Heart right ventricle (tissue), 16 donors: ENCODE results near the gene EPN1. TPM values are rescaled to one million over a fixed set of nuclear protein-coding genes. Genes with fewer than 3 reads are reported as not detected.
A peak's percentile ranks its signal among the peaks of the same experiment; 100 is the strongest.

Experiments
- ATAC-seq, 8 donors: fragments of 200-7000 bp; cut with Tn5 transposase; one replicate each; pipeline ENCODE4 v1.9.1; 2020; ENCODE audit warnings: mild to moderate bottlenecking in 8 of 8, moderate library complexity in 8 of 8, moderate number of reproducible peaks in 1 of 8
- DNase-seq, 2 donors: peaks; one replicate each; pipeline ENCODE4 v3.0.0-alpha.2; 2020
- H3K27ac ChIP-seq, 10 donors: fragments of 200-600 bp; sonication (generic) in 2 of 10; one replicate each; pipeline versions ENCODE4 v1.5.0 to v1.8.0; 2020 to 2022; ENCODE audit warnings: mild to moderate bottlenecking in 3 of 10
- H3K27me3 ChIP-seq, 7 donors: fragments of 200-600 bp; one replicate each; pipeline ENCODE4 v1.8.0; 2021 to 2022; ENCODE audit warnings: mild to moderate bottlenecking in 2 of 7
- H3K36me3 ChIP-seq, 9 donors: fragments of 200-600 bp; sonication (generic) in 1 of 9; one replicate each; pipeline versions ENCODE4 v1.5.0 to v1.8.0; 2020 to 2022; ENCODE audit warnings: mild to moderate bottlenecking in 2 of 9
- H3K4me1 ChIP-seq, 9 donors: fragments of 200-600 bp; sonication (generic) in 1 of 9; one replicate each; pipeline versions ENCODE4 v1.5.0 to v1.8.0; 2020 to 2022; ENCODE audit warnings: mild to moderate bottlenecking in 4 of 9
- H3K4me3 ChIP-seq, 10 donors: fragments of 200-600 bp; sonication (generic) in 2 of 10; one replicate each; pipeline versions ENCODE4 v1.5.0 to v1.8.0; 2020 to 2022; ENCODE audit warnings: mild to moderate bottlenecking in 7 of 10, moderate library complexity in 2 of 10
- H3K9me3 ChIP-seq, 11 donors: fragments of 200-600 bp in 10 of 11; sonication (generic) in 2 of 11; one replicate each; pipeline versions ENCODE4 v1.5.0 to v1.8.0; 2013 to 2022; ENCODE audit warnings: mild to moderate bottlenecking in 2 of 11, control low read depth in 1 of 11, moderate library complexity in 1 of 11
- WGBS, 2 donors: extraction: QIAGEN DNeasy Blood & Tissue Kit; methylation state at CpG; one replicate each; pipeline ENCODE4 v1.1.7; 2013; ENCODE audit warnings: inconsistent platforms in 1 of 2; 5-methylcytosine and 5-hydroxymethylcytosine counted together
- intact Hi-C, 10 donors: fragments of 100-400 bp; cut with DNase I; formaldehyde crosslinking; loops; one replicate each; pipeline versions ENCODE4 v1.11.1 to v1.14.2; 2022
- polyA plus RNA-seq, 2 donors: library from polyadenylated mRNA; stranded (reverse); fragments of 200-250 nt; gene quantifications; one replicate each; pipeline ENCODE4 v1.2.3, GENCODE V29; 2013
- total RNA-seq, 10 donors: library from RNA; stranded (reverse); fragmentation: NEBNext Ultra II Directional in 3 of 10; extraction: Animal tissue kit (Norgen Biotek cat#: 25700) in 3 of 10; gene quantifications; one replicate each; pipeline versions ENCODE4 v1.2.1 to v1.2.4, GENCODE V29; 2021 to 2023
- TF ChIP-seq, protein P1 (sequence below), 9 donors: fragments of 200-600 bp; sonication (generic) in 2 of 9; IDR thresholded peaks; one replicate each; pipeline versions ENCODE4 v1.5.0 to v1.8.0; 2021 to 2022; ENCODE audit warnings: antibody characterized with exemption in 9 of 9, mild to moderate bottlenecking in 5 of 9, moderate library complexity in 1 of 9
- donor health status: Arrhythmogenic right ventricular cardiomyopathy.
- donor health status: ischemic (EF 13 %, LVEDD 7.1; RV severe dilation, severe dysfunction).
- donor health status: healthy with polysubstance abuse.
- donor health status: DM: no; HTN: yes; CAD: no.
- donor health status: DM: no; HTN: no; CAD: no.
- donor health status: ischemic (EF 25% LVEDD 6.9; RV normal size, moderate dysfunction).
- donor health status: ischemic (EF 25% LVEDD 5.7; RV mildly dilated, moderate dysfunction).
- donor health status: healthy.
- donor health status: DM: yes; HTN: yes; CAD: no.
- donor health status: Ischemic cardiomyopathy.
- donor health status: ischemic (EF 35%, LVEDD 5.7; RV mildly dilated, moderate dysfunction).
- donor health status: nonischemic (EF 11% LVEDD 7.7; RV severe dilation, severe dysfunction).
- donor health status: DM: yes; HTN: yes; CAD: no.
- donor health status: PGD.
- donor health status: ischemic (EF 29% LVEDD 5.4; RV normal size, mild dysfunction).
- donor health status: nonischemic (EF 23%, LVEDD 6.1; RV moderate dilation, normal function).

The EPN1 gene
- total and polyA plus RNA-seq, 12 donors, result 127 to 305 (median 138) TPM

DNA sequence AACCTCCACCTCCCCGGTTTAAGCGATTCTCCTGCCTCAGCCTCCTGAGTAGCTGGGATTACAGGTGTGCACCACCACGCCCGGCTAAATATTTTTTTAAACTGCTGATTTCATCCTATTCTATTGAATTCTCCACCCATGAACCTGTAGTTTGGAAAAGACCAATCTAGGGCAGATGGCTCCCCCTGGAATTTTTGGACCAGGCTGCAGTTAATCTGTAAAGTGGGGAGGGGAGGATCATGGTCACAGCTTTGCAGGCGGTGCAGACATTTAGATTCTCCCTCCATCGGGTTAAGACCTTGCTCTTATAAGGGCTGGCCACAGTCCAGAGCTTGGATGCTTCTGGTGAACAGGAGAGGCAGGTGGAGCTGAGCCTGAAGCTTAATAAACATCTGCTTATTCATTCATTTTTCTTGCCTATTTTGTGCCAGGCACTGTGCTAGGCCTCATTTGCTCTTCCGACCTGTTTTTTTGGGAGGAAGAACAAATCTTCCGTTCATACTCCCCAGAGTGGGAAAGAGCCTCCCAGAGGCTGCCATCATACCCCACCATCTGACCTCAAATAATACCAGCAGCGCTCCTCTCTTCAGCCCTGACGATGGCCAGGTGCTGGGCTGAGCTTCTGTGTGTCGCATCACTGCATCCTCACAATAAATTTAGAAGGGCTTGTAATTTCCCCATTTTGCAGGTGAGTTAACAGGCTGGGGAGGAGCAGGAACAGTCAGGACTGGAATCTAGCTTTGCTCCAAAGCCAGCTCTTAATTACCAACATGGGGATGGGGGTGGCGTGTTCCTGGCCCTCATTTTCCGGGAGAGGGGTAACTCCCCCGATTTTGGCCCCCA, 27.9 kb upstream of the EPN1 start:
- Histone ChIP-seq H3K36me3 (peaks cover 0 to 27% (median 8%) of the 10 kb centered on the region in 9 donors), H3K4me3 (peak overlapping the region; percentile 77 to 98 (median 88)), H3K27me3 (no peaks in the 10 kb centered on the region), H3K9me3 (no peaks in the 10 kb centered on the region), H3K4me1 (peaks cover 19 to 58% (median 43%) of the 10 kb centered on the region in 9 donors), H3K27ac (peak overlapping the region in 9 of 10 donors; percentile 83 to 92 (median 89))
- WGBS, 2 donors, result 38 to 39% methylated on average over 14 of the region's 14 CpGs
- no peak for DNase-seq
- TF ChIP-seq, protein P1, sequence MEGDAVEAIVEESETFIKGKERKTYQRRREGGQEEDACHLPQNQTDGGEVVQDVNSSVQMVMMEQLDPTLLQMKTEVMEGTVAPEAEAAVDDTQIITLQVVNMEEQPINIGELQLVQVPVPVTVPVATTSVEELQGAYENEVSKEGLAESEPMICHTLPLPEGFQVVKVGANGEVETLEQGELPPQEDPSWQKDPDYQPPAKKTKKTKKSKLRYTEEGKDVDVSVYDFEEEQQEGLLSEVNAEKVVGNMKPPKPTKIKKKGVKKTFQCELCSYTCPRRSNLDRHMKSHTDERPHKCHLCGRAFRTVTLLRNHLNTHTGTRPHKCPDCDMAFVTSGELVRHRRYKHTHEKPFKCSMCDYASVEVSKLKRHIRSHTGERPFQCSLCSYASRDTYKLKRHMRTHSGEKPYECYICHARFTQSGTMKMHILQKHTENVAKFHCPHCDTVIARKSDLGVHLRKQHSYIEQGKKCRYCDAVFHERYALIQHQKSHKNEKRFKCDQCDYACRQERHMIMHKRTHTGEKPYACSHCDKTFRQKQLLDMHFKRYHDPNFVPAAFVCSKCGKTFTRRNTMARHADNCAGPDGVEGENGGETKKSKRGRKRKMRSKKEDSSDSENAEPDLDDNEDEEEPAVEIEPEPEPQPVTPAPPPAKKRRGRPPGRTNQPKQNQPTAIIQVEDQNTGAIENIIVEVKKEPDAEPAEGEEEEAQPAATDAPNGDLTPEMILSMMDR (IDR thresholded peaks at IDR 0.05), result no peak
- ATAC-seq, result no peak
- intact Hi-C loops, result no loop called here

DNA sequence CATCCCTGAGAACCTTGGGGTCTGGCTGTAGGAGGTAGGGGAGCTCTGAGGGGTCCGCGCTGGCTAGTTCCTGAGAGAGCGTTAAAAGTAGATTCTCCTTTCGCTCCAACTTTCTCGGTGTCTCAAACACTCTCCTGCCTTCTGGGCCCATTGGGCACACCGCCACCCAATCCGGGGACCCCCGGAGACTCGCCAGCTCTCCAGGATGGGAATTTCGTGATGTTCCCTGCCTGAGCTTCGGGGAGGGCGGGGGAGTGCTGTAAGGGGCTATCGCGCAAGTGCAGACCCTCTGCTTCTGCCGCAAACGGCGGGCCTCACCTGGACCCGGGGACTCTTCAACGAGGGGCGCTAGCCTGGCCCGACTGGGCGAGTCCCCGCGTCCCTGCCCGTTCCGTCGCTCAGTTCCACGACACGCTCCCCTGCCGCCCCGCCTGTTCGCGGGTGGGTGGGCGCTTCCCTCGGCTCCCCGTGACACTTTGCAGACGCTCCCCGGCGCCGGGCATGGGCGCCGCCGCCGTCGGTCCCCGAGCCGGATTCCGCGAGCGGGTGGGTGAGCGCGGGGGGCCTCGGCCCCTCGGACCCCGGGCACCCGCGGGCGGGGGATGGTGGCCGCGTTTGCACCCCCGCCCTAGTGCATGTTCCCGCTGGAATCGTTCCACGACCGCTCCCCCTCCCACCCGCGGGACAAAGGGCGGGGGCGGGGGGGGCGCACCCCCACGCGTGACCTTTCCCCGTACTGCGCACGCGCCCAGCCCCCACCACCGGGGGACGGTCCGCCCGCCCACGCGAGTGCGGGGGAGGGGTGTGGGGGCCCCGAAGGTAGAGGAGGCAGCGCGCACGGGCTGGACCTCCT, 27.1 kb upstream of the EPN1 start, which contains the start of gene CCDC106:
Gene CCDC106, plus strand, starts transcription at position 481 of the 853 bp plus-strand sequence. CDS start 835 bp downstream, outside the sequence.
- Histone ChIP-seq H3K4me3 (peak within 1 kb of the TSS; percentile 77 to 98 (median 88)), H3K27me3 (no peaks in the 10 kb centered on the region), H3K9me3 (no peaks in the 10 kb centered on the region), H3K27ac (peak within 1 kb of the TSS; percentile 70 to 92 (median 88)), H3K4me1 (peaks cover 14 to 54% (median 40%) of the 10 kb centered on the region in 9 donors), H3K36me3 (peaks cover 0 to 32% (median 8%) of the 10 kb centered on the region in 9 donors)
- TF ChIP-seq, protein P1 (IDR thresholded peaks at IDR 0.05), result no peak
- WGBS, 2 donors, result 1% methylated on average over 75 to 86 of the region's 87 CpGs
- ATAC-seq, result peak; percentile 46 to 69 (median 59)
- DNase-seq, result peak; percentile 71 to 79
- intact Hi-C loops, result no loop called here

DNA sequence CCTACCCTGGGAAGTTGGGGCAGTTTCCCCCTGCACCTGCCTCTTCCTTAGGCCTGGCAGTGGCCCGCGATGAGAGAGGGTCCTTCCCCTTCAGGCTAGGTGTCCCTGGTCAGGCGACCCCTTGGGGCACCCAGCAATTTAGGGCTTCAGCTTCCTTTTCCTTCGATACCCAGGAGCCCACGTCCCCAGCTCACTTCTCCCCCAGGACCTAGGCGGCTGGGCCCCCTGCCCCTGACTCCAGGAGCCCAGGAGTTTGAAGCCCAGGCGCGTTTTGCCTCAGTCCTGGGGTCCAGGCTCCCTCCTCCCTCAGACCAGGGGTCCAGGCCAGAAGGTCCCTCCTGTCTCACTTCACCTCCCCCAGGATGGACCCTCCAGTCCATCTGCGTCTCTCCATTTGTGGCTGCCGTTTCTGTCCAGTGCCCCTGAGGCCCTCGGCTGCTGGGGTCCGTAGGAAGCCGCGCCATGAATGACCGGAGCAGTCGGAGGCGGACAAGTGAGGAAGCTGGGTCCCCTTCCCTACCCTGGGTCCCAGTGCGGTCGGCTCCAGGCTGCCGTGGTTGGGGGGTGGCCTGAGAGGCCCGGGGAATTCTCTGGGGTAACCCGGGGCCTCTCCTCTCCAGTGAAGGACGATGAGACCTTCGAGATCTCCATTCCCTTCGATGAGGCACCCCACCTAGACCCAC, 26.3 kb upstream of the EPN1 start:
- H3K36me3 ChIP-seq, result peaks cover 0 to 32% (median 8%) of the 10 kb centered on the region in 9 donors
- peak overlapping the region; percentile 70 to 92 (median 88) for H3K27ac ChIP-seq
- no peak for ATAC-seq
- TF ChIP-seq, protein P1 (IDR thresholded peaks at IDR 0.05), result no peak
- H3K9me3 ChIP-seq, result no peaks in the 10 kb centered on the region
- no peak for DNase-seq
- H3K4me3 ChIP-seq, result peak overlapping the region; percentile 77 to 98 (median 88)
- 25 to 28% methylated on average over 25 of the region's 25 CpGs for WGBS, 2 donors
- no peaks in the 10 kb centered on the region for H3K27me3 ChIP-seq
- H3K4me1 ChIP-seq, result peaks cover 14 to 56% (median 41%) of the 10 kb centered on the region in 9 donors
- intact Hi-C loops, result no loop called here
